SK-N-MC (cell line): ENCODE measurements around the gene APBA2.

Source experiments
- EZH2 ChIP-seq: fragments of 200-600 bp; sonication (generic); IDR thresholded peaks from one replicate; pipeline ENCODE4 v1.6.1; 2017; ENCODE audit warnings: antibody characterized with exemption
- FOXP2 ChIP-seq: optimal IDR thresholded peaks from 2 replicates; pipeline ENCODE3; 2011; ENCODE audit warnings: mild to moderate bottlenecking, moderate library complexity; ENCODE audit not compliant: insufficient read depth; ENCODE audit errors: extremely low read length, control extremely low read depth
- POLR2AphosphoS5 ChIP-seq: IDR thresholded peaks from 2 replicates; pipeline ENCODE4 v1.6.1; 2012; ENCODE audit warnings: mild to moderate bottlenecking, low read depth, low read length, borderline replicate concordance

DNA sequence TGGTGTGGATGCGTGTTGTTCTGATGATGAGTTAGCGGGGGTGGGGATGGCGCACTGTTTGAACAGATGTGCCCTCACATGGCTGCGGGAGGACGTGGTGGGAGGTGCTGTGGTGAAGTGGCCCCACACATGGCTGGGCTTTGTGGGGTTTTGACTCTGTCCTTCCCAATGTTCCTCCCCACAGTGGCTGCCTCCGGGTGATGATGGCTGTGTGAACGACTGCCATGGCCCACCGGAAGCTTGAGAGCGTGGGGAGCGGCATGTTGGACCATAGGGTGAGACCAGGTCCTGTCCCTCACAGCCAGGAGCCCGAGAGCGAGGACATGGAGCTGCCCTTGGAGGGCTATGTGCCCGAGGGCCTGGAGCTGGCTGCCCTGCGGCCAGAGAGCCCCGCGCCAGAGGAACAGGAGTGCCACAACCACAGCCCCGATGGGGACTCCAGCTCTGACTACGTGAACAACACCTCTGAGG, 167.9 kb downstream of the APBA2 start:
- TF ChIP-seq EZH2 = no peak
- TF ChIP-seq POLR2AphosphoS5 = no peak
- TF ChIP-seq FOXP2 = no peak
